GM19372 (cell line): ENCODE results near the gene HMX1.

Source experiments
- ATAC-seq: cut with Tn5 transposase; IDR thresholded peaks from one replicate; pipeline ENCODE4 v1.9.1; 2021; ENCODE audit warnings: mild to moderate bottlenecking, low read depth, moderate library complexity; ENCODE audit not compliant: unreplicated experiment

HMX1 gene

DNA sequence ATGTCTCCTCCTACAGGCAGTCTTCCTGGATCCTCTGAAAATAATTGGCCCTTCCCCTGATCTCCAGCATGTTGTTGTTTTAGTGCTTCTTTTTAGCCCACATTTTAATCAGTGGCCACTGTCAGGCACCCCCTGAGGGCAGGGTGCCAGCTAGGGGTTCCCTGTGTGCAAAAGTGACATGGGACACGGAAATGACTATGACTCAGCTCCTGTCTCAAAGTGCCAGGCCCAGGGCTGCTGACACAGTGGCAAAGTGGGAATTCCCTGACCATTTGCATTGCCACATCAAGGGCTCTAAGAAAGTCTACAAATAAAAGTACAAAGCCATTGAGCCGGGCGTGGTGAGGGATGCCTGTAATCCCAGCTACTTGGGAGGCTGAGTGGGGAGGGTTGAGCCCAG is 24.8 kb downstream of the HMX1 start:
- ATAC-seq, result no peak

GRCh38 chr4:8846046-8846720 is 25.5 kb downstream of the HMX1 start:
- ATAC-seq, result no peak

GRCh38 chr4:8844976-8845690 is 26.5 kb downstream of the HMX1 start:
- no peak for ATAC-seq

GRCh38 chr4:8843597-8843996 is 28.0 kb downstream of the HMX1 start:
- ATAC-seq, result no peak

- ATAC-seq, result no peak
Measured at GRCh38 chr4:8842614-8843013, 29.0 kb downstream of the HMX1 start.

DNA sequence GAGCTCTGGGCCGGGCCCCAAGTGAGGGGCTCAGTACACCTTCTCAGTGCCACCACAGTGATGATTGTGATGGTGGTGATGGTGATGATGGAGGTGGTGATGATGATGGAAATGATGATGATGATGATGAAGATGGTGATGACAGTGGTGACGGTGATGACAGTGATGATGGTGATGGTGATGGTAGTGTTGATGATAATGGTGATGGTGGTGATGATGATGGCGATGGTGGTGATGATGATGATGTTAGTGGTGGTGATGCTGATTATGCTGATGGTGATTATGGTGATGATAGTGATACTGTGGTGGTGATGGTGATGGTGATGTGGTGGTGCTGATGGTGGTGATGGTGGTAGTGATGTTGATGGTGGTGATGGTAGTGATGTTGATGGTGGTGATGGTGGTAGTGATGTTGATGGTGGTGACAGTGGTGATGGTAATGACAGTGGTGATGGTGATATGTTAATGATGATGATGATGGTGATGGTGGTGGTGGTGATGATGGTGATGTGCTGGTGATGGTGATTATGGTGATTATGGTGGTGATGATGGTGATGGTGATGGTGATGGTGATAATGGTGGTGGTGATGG is 29.9 kb downstream of the HMX1 start:
- ATAC-seq, result no peak

DNA sequence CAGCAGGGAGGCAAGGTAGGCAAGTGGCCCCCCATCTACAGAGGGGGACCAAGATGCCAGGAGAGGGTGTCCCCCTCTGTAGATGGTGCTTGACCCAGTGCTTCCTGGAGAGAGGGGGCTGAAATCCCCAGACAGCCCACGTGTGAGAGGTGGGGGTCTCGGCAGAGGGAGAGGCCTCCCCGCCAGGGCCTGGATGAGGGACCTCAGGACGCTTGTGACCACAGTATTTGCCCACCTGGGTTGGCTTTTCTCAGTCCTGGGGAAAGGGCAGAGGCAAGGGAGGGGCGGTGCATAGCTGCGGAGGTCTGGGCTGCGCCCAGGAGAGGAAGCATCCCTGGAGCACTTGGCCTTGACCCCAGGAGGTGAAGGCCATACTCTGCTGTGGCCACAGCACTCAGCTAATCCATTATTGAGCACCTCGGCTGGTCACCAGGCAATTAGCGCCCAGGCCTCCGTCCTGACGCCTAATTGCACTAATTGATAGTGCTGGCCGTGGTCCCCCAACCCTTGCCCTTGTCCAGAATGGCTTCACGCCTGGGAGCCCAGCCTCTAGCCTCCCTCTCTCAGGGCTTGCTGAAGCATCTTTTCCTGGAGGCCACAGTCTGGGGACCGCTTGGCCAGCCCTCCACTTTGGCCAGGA is 30.7 kb downstream of the HMX1 start:
- no peak for ATAC-seq

- ATAC-seq, result no peak
Measured at GRCh38 chr4:8840006-8840793, 31.4 kb downstream of the HMX1 start.

GRCh38 chr4:8838961-8839431 is 32.6 kb downstream of the HMX1 start:
- ATAC-seq, result no peak

- ATAC-seq, result no peak
Measured at GRCh38 chr4:8838296-8838960, 33.2 kb downstream of the HMX1 start.

GRCh38 chr4:8837181-8837841 is 34.3 kb downstream of the HMX1 start:
- ATAC-seq, result no peak

DNA sequence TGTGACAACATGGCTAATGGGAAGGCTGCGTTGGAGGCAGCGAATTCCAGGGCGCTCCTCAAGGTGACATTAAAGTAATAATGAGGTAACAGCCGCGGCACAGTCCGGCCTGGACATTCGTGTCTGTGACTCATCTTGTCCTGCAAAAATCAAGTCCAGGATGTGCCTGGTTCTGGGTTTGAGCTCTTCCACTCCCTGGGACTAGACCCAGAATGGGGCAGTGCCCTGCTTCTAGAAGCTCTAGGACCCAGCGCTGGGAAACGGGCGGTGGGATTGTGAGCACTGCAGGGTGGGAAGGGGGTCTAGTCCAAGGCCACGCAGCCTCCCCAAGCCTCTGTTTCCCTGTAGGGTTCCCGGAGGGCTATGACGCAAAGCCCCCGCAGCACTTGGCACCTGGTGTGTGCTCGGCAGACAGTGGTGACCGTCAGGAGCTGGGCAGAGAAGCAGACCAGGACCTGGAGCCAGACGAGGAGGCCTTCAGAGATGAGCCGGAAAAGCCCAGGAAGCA is 34.9 kb downstream of the HMX1 start:
- no peak for ATAC-seq

DNA sequence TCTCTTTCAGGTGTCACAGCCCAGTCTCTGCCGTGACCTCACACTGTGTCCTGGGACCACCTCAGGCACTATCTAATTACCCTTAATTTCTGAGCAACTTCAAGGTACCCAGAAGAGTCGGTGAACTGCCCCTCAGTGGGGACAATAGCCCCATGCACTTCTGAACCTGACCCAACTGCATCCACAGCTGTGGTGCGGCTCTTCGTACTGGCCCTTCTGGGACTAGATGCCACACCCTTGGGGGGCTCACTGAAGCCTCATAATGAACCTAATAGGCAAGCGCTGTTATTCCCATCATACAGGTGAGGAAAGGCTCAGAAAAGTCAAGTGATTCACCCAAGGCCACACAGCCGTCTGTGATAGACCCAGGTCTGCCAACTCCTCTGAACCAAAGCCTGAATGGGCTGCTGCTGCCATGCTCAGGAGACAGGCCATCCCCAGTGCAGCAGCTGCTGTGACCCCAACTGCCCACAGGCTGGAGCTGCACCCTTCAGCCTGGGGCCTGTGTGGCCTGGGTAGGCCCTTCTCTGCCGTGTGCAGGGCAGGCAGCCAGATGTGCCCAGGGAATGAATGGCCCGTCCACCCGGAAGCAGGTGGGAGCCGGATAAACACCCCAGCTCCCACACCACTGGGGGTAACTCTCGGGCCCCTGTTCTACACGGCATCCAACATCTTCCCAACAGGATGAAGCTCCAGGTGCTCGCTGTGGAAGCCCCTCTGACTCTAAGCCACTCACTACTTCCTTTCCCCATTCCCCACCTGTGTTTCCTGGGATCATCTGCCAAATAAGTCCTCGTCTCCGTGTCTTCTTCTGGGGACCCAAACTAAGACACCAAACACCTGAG is 35.9 kb downstream of the HMX1 start:
- ATAC-seq, result no peak

DNA sequence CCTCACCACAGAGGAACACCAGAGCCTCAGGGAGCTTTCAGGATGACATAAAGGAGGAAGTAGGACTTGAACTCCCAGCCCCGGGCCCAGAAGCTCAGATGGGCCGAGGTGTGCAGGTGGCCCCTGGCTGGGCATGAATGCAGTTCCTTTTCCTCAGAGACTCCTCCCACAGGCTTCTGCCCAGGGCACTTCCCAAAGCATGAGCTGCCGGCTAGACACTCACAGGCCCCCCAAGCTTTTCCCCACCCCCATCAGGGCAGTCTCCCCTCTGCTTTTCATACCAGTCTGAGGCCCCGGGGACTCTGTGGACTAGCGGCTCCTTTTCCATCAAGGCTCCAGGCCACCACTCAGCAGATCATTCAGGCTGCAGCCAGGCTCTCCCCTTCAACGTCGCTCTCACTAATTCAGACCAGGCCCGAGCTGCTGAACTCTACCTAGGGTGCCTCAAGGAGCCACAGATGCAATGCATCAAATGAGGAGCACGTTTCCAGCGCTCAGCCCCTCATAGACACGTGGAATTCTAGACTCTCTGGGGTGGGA is 36.9 kb downstream of the HMX1 start:
- ATAC-seq, result no peak

- no peak for ATAC-seq
Measured at GRCh38 chr4:8832113-8832915, 39.3 kb downstream of the HMX1 start.

GRCh38 chr4:8831221-8832112 is 40.2 kb downstream of the HMX1 start:
- ATAC-seq, result no peak
